Neural progenitor cell (in vitro differentiated cells): ENCODE results near the gene SNX14. TPM values are rescaled to one million over a fixed set of nuclear protein-coding genes. Genes with fewer than 3 reads are reported as not detected.

ENCODE experiments used
- DNase-seq: peaks from one replicate; pipeline ENCODE4 v3.0.0-alpha.2; 2016; ENCODE audit warnings: low spot score
- H2AFZ ChIP-seq: fragments of 200-600 bp; sonication (generic); replicated peaks from 2 replicates; pipeline ENCODE4 v1.6.1; 2016; ENCODE audit warnings: antibody characterized with exemption
- H3F3A ChIP-seq: fragments of 200-600 bp; sonication (generic); 2 replicates; pipeline ENCODE4 v1.6.1; 2016; ENCODE audit warnings: antibody characterized with exemption, low read depth
- H3K27ac ChIP-seq: fragments of 200-600 bp; sonication (generic); 2 replicates; pipeline ENCODE4 v1.5.1; 2016; ENCODE audit warnings: mild to moderate bottlenecking
- H3K27me3 ChIP-seq: fragments of 200-600 bp; sonication (generic); 2 replicates; pipeline ENCODE4 v1.6.1; 2016; ENCODE audit warnings: mild to moderate bottlenecking, moderate library complexity
- H3K36me3 ChIP-seq: fragments of 200-600 bp; sonication (generic); 2 replicates; pipeline ENCODE4 v1.5.1; 2016
- H3K4me1 ChIP-seq: fragments of 200-600 bp; sonication (generic); 2 replicates; pipeline ENCODE4 v1.6.1; 2016; ENCODE audit warnings: mixed run types
- H3K4me2 ChIP-seq: fragments of 200-600 bp; sonication (generic); 2 replicates; pipeline ENCODE4 v1.6.1; 2016
- H3K4me3 ChIP-seq: fragments of 200-600 bp; sonication (generic); 2 replicates; pipeline ENCODE4 v1.5.1; 2016
- H3K79me2 ChIP-seq: fragments of 200-600 bp; sonication (generic); 2 replicates; pipeline ENCODE4 v1.6.1; 2016; ENCODE audit warnings: low read depth
- H3K9ac ChIP-seq: fragments of 200-600 bp; sonication (generic); 2 replicates; pipeline ENCODE4 v1.6.1; 2016
- H3K9me3 ChIP-seq: fragments of 200-600 bp; sonication (generic); 2 replicates; pipeline ENCODE4 v1.5.1; 2016; ENCODE audit warnings: low read depth
- H4K20me1 ChIP-seq: fragments of 200-600 bp; sonication (generic); 2 replicates; pipeline ENCODE4 v1.6.1; 2016; ENCODE audit warnings: low read depth
- H3K27ac Mint-ChIP-seq: 3 replicates; pipeline ENCODE4 v1.8.0; 2021; ENCODE audit warnings: mixed read lengths
- H3K27me3 Mint-ChIP-seq: 2 replicates; pipeline ENCODE4 v1.8.0; 2022; ENCODE audit warnings: low read depth, mild to moderate bottlenecking, inconsistent platforms, moderate library complexity, mixed read lengths; ENCODE audit not compliant: insufficient read depth
- H3K36me3 Mint-ChIP-seq: 3 replicates; pipeline ENCODE4 v1.8.0; 2021; ENCODE audit warnings: mixed read lengths
- H3K4me1 Mint-ChIP-seq: 3 replicates; pipeline ENCODE4 v1.8.0; 2021; ENCODE audit warnings: mixed read lengths
- H3K4me3 Mint-ChIP-seq: 3 replicates; pipeline ENCODE4 v1.8.0; 2021; ENCODE audit warnings: mild to moderate bottlenecking, moderate library complexity, mixed read lengths
- H3K9me3 Mint-ChIP-seq: 3 replicates; pipeline ENCODE4 v1.8.0; 2020; ENCODE audit warnings: mixed read lengths
- CTCF ChIP-seq: fragments of 200-600 bp; sonication (generic); IDR thresholded peaks from 2 replicates; pipeline ENCODE4 v1.5.1; 2017; ENCODE audit warnings: antibody characterized with exemption, mild to moderate bottlenecking
- EZH2 ChIP-seq: fragments of 200-600 bp; sonication (generic); IDR thresholded peaks from 2 replicates; pipeline ENCODE4 v1.6.1; 2017; ENCODE audit warnings: antibody characterized with exemption, mild to moderate bottlenecking, moderate library complexity
- EZH2phosphoT487 ChIP-seq: fragments of 200-600 bp; sonication (generic); IDR thresholded peaks from 2 replicates; pipeline ENCODE4 v1.6.1; 2017; ENCODE audit warnings: antibody characterized with exemption
- total RNA-seq: library from RNA; depleted of rRNA; stranded (reverse); fragments of >200 nt; gene quantifications from 2 replicates; pipeline ENCODE4 v1.2.3, GENCODE V29; 2015; ENCODE audit warnings: low replicate concordance

The SNX14 gene
- total RNA-seq, 1 donor from 2014 or later, result 95.2 TPM

GRCh38 chr6:85614780-85615179, 21.1 kb upstream of the SNX14 start:
- H3K27me3 Mint-ChIP-seq, result no peaks in the 10 kb centered on the region
- TF ChIP-seq CTCF (no peak), EZH2phosphoT487 (no peak), EZH2 (no peak)
- Histone ChIP-seq H3K27me3 (no peaks in the 10 kb centered on the region), H3K9me3 (no peaks in the 10 kb centered on the region), H3K79me2 (peaks cover 52% of the 10 kb centered on the region), H3F3A (peaks cover 27% of the 10 kb centered on the region), H2AFZ (no peak overlapping the region), H4K20me1 (peaks cover 36% of the 10 kb centered on the region), H3K4me2 (no peak overlapping the region), H3K4me1 (no peaks in the 10 kb centered on the region), H3K9ac (no peak overlapping the region), H3K4me3 (no peak overlapping the region), H3K27ac (no peak overlapping the region), H3K36me3 (peaks cover 69% of the 10 kb centered on the region)
- H3K4me3 Mint-ChIP-seq, result no peak overlapping the region
- no peaks in the 10 kb centered on the region for H3K9me3 Mint-ChIP-seq
- DNase-seq, result no peak
- H3K27ac Mint-ChIP-seq, result peak overlapping the region; percentile 16
- no peaks in the 10 kb centered on the region for H3K4me1 Mint-ChIP-seq
- H3K36me3 Mint-ChIP-seq, result peaks cover 36% of the 10 kb centered on the region

GRCh38 chr6:85612690-85613474, 19.2 kb upstream of the SNX14 start:
- H3F3A ChIP-seq, result peaks cover 36% of the 10 kb centered on the region
- no peak overlapping the region for H3K4me2 ChIP-seq
- peaks cover 36% of the 10 kb centered on the region for H4K20me1 ChIP-seq
- TF ChIP-seq CTCF, result no peak
- no peak for TF ChIP-seq EZH2phosphoT487
- TF ChIP-seq EZH2, result no peak
- H3K9ac ChIP-seq, result no peak overlapping the region
- H3K36me3 Mint-ChIP-seq, result peaks cover 35% of the 10 kb centered on the region
- no peaks in the 10 kb centered on the region for H3K27me3 ChIP-seq
- no peaks in the 10 kb centered on the region for H3K4me1 Mint-ChIP-seq
- no peaks in the 10 kb centered on the region for H3K9me3 Mint-ChIP-seq
- no peaks in the 10 kb centered on the region for H3K4me1 ChIP-seq
- no peak overlapping the region for H2AFZ ChIP-seq
- H3K4me3 ChIP-seq, result no peak overlapping the region
- no peak overlapping the region for H3K4me3 Mint-ChIP-seq
- H3K27ac ChIP-seq, result no peak overlapping the region
- no peaks in the 10 kb centered on the region for H3K9me3 ChIP-seq
- no peak for DNase-seq
- no peak overlapping the region for H3K27ac Mint-ChIP-seq
- H3K36me3 ChIP-seq, result peaks cover 65% of the 10 kb centered on the region
- H3K79me2 ChIP-seq, result peaks cover 33% of the 10 kb centered on the region
- H3K27me3 Mint-ChIP-seq, result no peaks in the 10 kb centered on the region

GRCh38 chr6:85610182-85610895, 16.7 kb upstream of the SNX14 start:
- no peak overlapping the region for H3K4me2 ChIP-seq

More at GRCh38 chr6:85610182-85610895, 16.7 kb upstream of the SNX14 start:
- H3K27me3 ChIP-seq, result no peaks in the 10 kb centered on the region
- H3K9me3 ChIP-seq, result no peaks in the 10 kb centered on the region
- no peak overlapping the region for H3K9ac ChIP-seq
- H3K36me3 ChIP-seq, result peaks cover 49% of the 10 kb centered on the region
- no peak overlapping the region for H3K27ac ChIP-seq
- H3K36me3 Mint-ChIP-seq, result peaks cover 31% of the 10 kb centered on the region
- no peaks in the 10 kb centered on the region for H3K9me3 Mint-ChIP-seq
- H3K27me3 Mint-ChIP-seq, result no peaks in the 10 kb centered on the region
- no peak overlapping the region for H3K4me3 Mint-ChIP-seq
- TF ChIP-seq CTCF, result no peak
- no peak for TF ChIP-seq EZH2phosphoT487
- no peak for TF ChIP-seq EZH2
- H3F3A ChIP-seq, result peaks cover 47% of the 10 kb centered on the region
- H3K4me3 ChIP-seq, result no peak overlapping the region
- peaks cover 15% of the 10 kb centered on the region for H4K20me1 ChIP-seq
- no peak for DNase-seq
- H3K4me1 Mint-ChIP-seq, result no peaks in the 10 kb centered on the region
- H2AFZ ChIP-seq, result no peak overlapping the region
- H3K27ac Mint-ChIP-seq, result no peak overlapping the region
- H3K4me1 ChIP-seq, result no peaks in the 10 kb centered on the region
- peaks cover 10% of the 10 kb centered on the region for H3K79me2 ChIP-seq
